ENCODE measurements around the gene VTN. TPM values are rescaled to one million over a fixed set of nuclear protein-coding genes. Genes with fewer than 3 reads are reported as not detected.
A peak's percentile ranks its signal among the peaks of the same experiment; 100 is the strongest.

The VTN gene
- total RNA-seq, 6 donors from 2014 or later = 0.67 to 6.4 (median 2.3) TPM; not detected in 1

- DNase-seq = peak; percentile 97 to 98
- H3K4me3 ChIP-seq = peak within 1 kb of the TSS; percentile 27 to 78 (median 74)
- H3K27me3 ChIP-seq = peaks cover 0 to 3% (median 0%) of the 10 kb centered on the region in 4 donors
- no peaks in the 10 kb centered on the region for H3K36me3 ChIP-seq
- peak; percentile 99 for ATAC-seq (ENCODE audit: low FRiP score in 2 of 2)
- H3K4me1 ChIP-seq = peaks cover 11 to 26% (median 20%) of the 10 kb centered on the region in 4 donors
- TF ChIP-seq POLR2AphosphoS5 (IDR thresholded peaks at IDR 0.05) (peak; percentile 55 to 72), POLR2A (IDR thresholded peaks at IDR 0.05) (peak in 2 of 4 donors; percentile 24 to 52), EP300 (IDR thresholded peaks at IDR 0.05) (peak in 1 of 4 donors; percentile 53), CTCF (IDR thresholded peaks at IDR 0.05) (peak in 3 of 6 experiments; percentile 22 to 31 (median 30))
- no peaks in the 10 kb centered on the region for H3K9me3 ChIP-seq
- peak within 1 kb of the TSS in 2 of 4 donors; percentile 79 to 83 for H3K27ac ChIP-seq
- WGBS, 2 donors = 0 to 1% methylated on average over 27 to 30 of the region's 72 CpGs
These were observed 51.1 kb downstream of the VTN start, which contains the start of gene TMEM97 for GRCh38 chr17:28318759-28319597. Gene TMEM97 (plus strand): TSS chr17:28319200. CDS start chr17:28319240, 40 bp downstream.

- H3K27ac ChIP-seq = peak overlapping the region in 2 of 4 donors; percentile 14 to 58
- WGBS, 2 donors = 13 to 19% methylated on average over 24 to 36 of the region's 40 CpGs
- ATAC-seq (ENCODE audit: low FRiP score in 2 of 2) = peak in 1 of 2 donors; percentile 8
These were observed 51.9 kb downstream of the VTN start for GRCh38 chr17:28317966-28318758.

More at GRCh38 chr17:28317966-28318758, 51.9 kb downstream of the VTN start:
- no peak for TF ChIP-seq EP300 (IDR thresholded peaks at IDR 0.05)
- no peak for TF ChIP-seq CTCF (IDR thresholded peaks at IDR 0.05)
- TF ChIP-seq POLR2AphosphoS5 (IDR thresholded peaks at IDR 0.05) = no peak
- TF ChIP-seq POLR2A (IDR thresholded peaks at IDR 0.05) = no peak
- Histone ChIP-seq H3K27me3 (peaks cover 0 to 3% (median 0%) of the 10 kb centered on the region in 4 donors), H3K36me3 (no peaks in the 10 kb centered on the region), H3K4me1 (peaks cover 11 to 23% (median 18%) of the 10 kb centered on the region in 4 donors), H3K9me3 (no peaks in the 10 kb centered on the region), H3K4me3 (peak overlapping the region; percentile 16 to 78 (median 74))
- peak in 1 of 2 donors; percentile 83 for DNase-seq

Other genes starting within 250 kb of the VTN start
- 10 to 100 TPM; 19.8 to 47.9 (median 37.6) TPM for gene TMEM97, start 51.1 kb downstream of the VTN start, total RNA-seq
- 10 to 100 TPM; 28.6 to 60.8 (median 44.3) TPM for gene IFT20, start 34.8 kb downstream of the VTN start, total RNA-seq
- gene TNFAIP1, start 34.5 kb downstream of the VTN start, total RNA-seq = 10 to 100 TPM; 27.2 to 74.3 (median 46.4) TPM
- gene POLDIP2, start 12.8 kb downstream of the VTN start, total RNA-seq = 10 to 100 TPM; 50.3 to 74.5 (median 60.0) TPM
- gene SEBOX, start 5.1 kb downstream of the VTN start, total RNA-seq = not detected
- gene SARM1, start 1.4 kb upstream of the VTN start, total RNA-seq = 10 to 100 TPM; 10.3 to 33.5 (median 13.9) TPM
- gene SLC46A1, start 35.9 kb upstream of the VTN start, total RNA-seq = 10 to 100 TPM; 15.0 to 44.0 (median 19.8) TPM
- under 1 TPM in 3 of 6 donors, not detected in 3; 0.10 to 0.61 (median 0.14) TPM for gene SLC13A2, start 103.3 kb upstream of the VTN start, total RNA-seq
- under 1 TPM in 2 of 6 donors, not detected in 4; 0.07 to 0.54 TPM for gene FOXN1, start 136.0 kb upstream of the VTN start, total RNA-seq
- 10 to 100 TPM; 17.0 to 43.0 (median 25.6) TPM for gene UNC119, start 182.3 kb upstream of the VTN start, total RNA-seq
- gene PIGS, start 201.2 kb upstream of the VTN start, total RNA-seq = 10 to 100 TPM; 36.7 to 69.6 (median 58.1) TPM
- gene ALDOC, start 206.6 kb upstream of the VTN start, total RNA-seq = 10 to 100 TPM in 5 of 6 donors, 1 to 10 TPM in 1; 6.3 to 19.2 (median 14.2) TPM
- gene SPAG5, start 228.7 kb upstream of the VTN start, total RNA-seq = 10 to 100 TPM in 1 of 6 donors, 1 to 10 TPM in 5; 4.4 to 34.6 (median 7.4) TPM
- gene RSKR, start 243.9 kb upstream of the VTN start, total RNA-seq = 10 to 100 TPM in 3 of 6 donors, 1 to 10 TPM in 3; 7.9 to 49.2 (median 11.7) TPM

Measured in upper lobe of left lung (tissue), 6 donors.